Activated CD4-positive, alpha-beta memory T cell treated with anti-CD3 and anti-CD28 coated beads, Interleukin-2, amount 10 ng/mL, durations not matched to agents 7 days and 5 days (primary cell): ENCODE measurements around the gene DEUP1. TPM values are rescaled to one million over a fixed set of nuclear protein-coding genes. Genes with fewer than 3 reads are reported as not detected.
"Not testable (repeated sequence)": the region's sequence is repeated elsewhere in the genome, so short reads cannot be mapped to it uniquely, and the experiment has no call there.

Experiments
- CTCF ChIA-PET: fragments of 350-600 bp; sonication (Branson Sonifier 250); formaldehyde crosslinking; loops from one replicate; lab custom pipeline; 2021; ENCODE audit warnings: antibody characterized with exemption, inconsistent platforms; lab: Charles Lee
- POLR2A ChIA-PET: fragments of 350-600 bp; sonication (Branson Sonifier 250); formaldehyde crosslinking; loops from one replicate; lab custom pipeline; 2021; ENCODE audit warnings: antibody characterized with exemption; lab: Charles Lee
- DNase-seq: peaks from one replicate; pipeline ENCODE4 v3.0.0-alpha.2; 2020
- H3K27ac Mint-ChIP-seq: one replicate; pipeline ENCODE4 v1.8.0; 2021; ENCODE audit warnings: mild to moderate bottlenecking, mixed read lengths
- H3K27me3 Mint-ChIP-seq: one replicate; pipeline ENCODE4 v1.8.0; 2021; ENCODE audit warnings: mixed read lengths
- H3K36me3 Mint-ChIP-seq: one replicate; pipeline ENCODE4 v1.8.0; 2021; ENCODE audit warnings: low read depth, mixed read lengths
- H3K4me1 Mint-ChIP-seq: one replicate; pipeline ENCODE4 v1.8.0; 2021; ENCODE audit warnings: mixed read lengths
- H3K4me3 Mint-ChIP-seq: one replicate; pipeline ENCODE4 v1.8.0; 2021; ENCODE audit warnings: mild to moderate bottlenecking, mixed read lengths
- H3K9me3 Mint-ChIP-seq: one replicate; pipeline ENCODE4 v1.8.0; 2021; ENCODE audit warnings: mixed read lengths
- total RNA-seq, 2 experiments: library from RNA; stranded (reverse); gene quantifications; one replicate each; pipeline ENCODE4 v1.2.3, GENCODE V29; 2021

Gene DEUP1
- total RNA-seq, 2 experiments from 2014 or later: not detected

DNA sequence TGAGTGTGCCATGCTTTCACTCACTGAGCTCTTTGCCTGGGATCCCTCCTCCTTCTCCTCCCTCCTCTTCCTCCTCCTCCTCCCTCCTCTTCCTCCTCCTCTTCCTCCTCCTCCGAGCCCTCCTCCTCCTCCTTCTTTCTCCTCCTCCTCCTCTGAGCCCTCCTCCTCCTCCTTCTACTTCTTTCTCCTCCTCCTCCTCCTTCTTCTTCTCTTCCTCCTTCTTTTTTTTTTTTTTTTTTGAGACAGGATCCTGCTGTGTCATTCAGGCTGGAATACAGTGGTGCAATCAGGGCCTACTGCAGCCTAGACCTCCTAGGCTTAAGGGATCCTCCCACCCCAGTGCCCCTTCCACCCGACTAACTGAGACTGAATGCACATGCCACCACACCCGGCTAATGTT, 62.3 kb downstream of the DEUP1 start:
- H3K4me1 Mint-ChIP-seq: no peaks in the 10 kb centered on the region
- no peak overlapping the region for H3K4me3 Mint-ChIP-seq
- H3K27me3 Mint-ChIP-seq: peaks cover 6% of the 10 kb centered on the region
- no peak for DNase-seq
- H3K36me3 Mint-ChIP-seq: no peaks in the 10 kb centered on the region
- no peak overlapping the region for H3K27ac Mint-ChIP-seq
- H3K9me3 Mint-ChIP-seq: no peaks in the 10 kb centered on the region
- POLR2A ChIA-PET: no interaction called here
- CTCF ChIA-PET: no interaction called here

GRCh38 chr11:93393386-93393785, 62.8 kb downstream of the DEUP1 start:
- ChIA-PET CTCF (no interaction called here), POLR2A (no interaction called here)
- Mint-ChIP-seq H3K27me3 (peaks cover 6% of the 10 kb centered on the region), H3K36me3 (no peaks in the 10 kb centered on the region), H3K4me3 (no peak overlapping the region), H3K27ac (no peak overlapping the region), H3K4me1 (no peaks in the 10 kb centered on the region), H3K9me3 (no peaks in the 10 kb centered on the region)
- DNase-seq: no peak

DNA sequence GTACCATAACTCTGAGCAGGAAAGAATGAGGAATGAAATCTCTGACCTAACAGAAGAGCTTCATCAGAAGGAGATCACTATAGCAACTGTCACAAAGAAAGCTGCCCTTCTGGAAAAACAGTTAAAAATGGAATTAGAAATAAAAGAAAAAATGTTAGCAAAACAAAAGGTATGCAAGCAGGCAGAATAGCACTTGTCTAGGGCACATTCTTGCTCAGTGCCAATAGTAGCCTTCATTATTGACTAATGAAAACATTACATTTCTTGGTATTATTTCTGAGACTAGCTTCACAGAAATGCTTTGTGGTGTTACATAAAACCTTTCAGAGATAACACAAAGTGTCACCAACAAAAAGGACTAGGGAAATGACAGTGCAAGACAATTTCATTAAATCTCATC, 63.9 kb downstream of the DEUP1 start:
- H3K36me3 Mint-ChIP-seq: no peaks in the 10 kb centered on the region
- H3K9me3 Mint-ChIP-seq: no peaks in the 10 kb centered on the region
- H3K4me3 Mint-ChIP-seq: no peak overlapping the region
- CTCF ChIA-PET: no interaction called here
- POLR2A ChIA-PET: no interaction called here
- H3K27ac Mint-ChIP-seq: no peak overlapping the region
- peaks cover 3% of the 10 kb centered on the region for H3K27me3 Mint-ChIP-seq
- H3K4me1 Mint-ChIP-seq: no peaks in the 10 kb centered on the region
- no peak for DNase-seq

- Mint-ChIP-seq H3K9me3 (peaks cover 2% of the 10 kb centered on the region), H3K27ac (no peak overlapping the region), H3K27me3 (peaks cover 5% of the 10 kb centered on the region), H3K4me1 (no peaks in the 10 kb centered on the region), H3K4me3 (no peak overlapping the region), H3K36me3 (no peaks in the 10 kb centered on the region)
- CTCF ChIA-PET: no interaction called here
- DNase-seq: no peak
- POLR2A ChIA-PET: no interaction called here
These were observed 65.8 kb downstream of the DEUP1 start for GRCh38 chr11:93396316-93396715.

DNA sequence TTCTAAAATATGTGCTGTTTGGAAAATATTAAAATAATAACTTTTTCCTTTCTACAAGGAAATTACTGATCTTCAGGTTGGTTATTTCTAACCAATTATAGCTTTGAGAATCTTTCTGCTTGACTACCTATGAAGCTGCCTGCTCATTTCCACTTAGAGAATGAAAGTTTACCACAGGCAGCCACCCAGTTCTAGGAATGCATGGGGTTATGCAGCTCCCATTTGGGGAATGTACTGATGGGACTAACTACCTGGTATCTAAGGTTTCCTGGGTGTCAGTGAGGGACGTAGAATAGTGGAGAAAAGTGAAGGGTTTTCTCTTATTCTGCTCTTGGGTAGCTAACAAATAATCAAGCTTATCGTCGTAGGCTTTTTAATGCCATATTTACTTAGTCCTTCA, 73.4 kb downstream of the DEUP1 start:
- peaks cover 2% of the 10 kb centered on the region for H3K9me3 Mint-ChIP-seq
- POLR2A ChIA-PET: no interaction called here
- H3K36me3 Mint-ChIP-seq: no peaks in the 10 kb centered on the region
- CTCF ChIA-PET: no interaction called here
- H3K27me3 Mint-ChIP-seq: peaks cover 8% of the 10 kb centered on the region
- no peak overlapping the region for H3K4me3 Mint-ChIP-seq
- no peak for DNase-seq
- no peak overlapping the region for H3K27ac Mint-ChIP-seq
- H3K4me1 Mint-ChIP-seq: no peaks in the 10 kb centered on the region

DNA sequence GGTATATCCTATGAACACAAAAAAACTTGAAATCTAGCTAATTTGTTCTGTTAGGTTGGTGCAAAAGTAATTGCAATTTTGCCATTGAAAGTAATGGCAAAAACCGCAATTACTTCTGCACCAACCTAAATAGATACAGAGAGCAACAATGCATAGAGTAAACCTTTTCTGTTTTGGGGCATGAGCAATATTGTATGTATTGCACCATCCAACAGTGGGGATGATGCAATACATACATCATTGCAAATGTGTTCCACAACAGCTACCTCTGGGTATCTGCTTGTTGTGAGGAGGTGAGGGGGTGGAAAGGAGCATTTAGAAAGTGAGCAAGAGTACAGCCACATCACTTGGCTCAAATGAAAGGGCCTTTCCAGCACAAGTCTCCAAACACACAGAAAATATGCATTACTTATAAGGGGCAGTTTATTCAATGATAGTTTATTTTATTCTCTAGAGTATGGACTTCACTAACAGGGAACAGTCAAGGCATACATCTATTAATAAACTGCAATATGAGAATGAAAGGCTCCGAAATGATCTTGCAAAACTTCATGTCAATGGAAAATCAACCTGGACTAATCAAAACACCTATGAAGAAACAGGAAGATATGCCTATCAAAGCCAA, 77.3 kb downstream of the DEUP1 start:
- H3K27ac Mint-ChIP-seq: no peak overlapping the region
- ChIA-PET POLR2A (no interaction called here), CTCF (no interaction called here)
- no peak for DNase-seq
- H3K27me3 Mint-ChIP-seq: peaks cover 11% of the 10 kb centered on the region
- no peaks in the 10 kb centered on the region for H3K36me3 Mint-ChIP-seq
- H3K4me1 Mint-ChIP-seq: no peaks in the 10 kb centered on the region
- H3K4me3 Mint-ChIP-seq: no peak overlapping the region
- H3K9me3 Mint-ChIP-seq: no peaks in the 10 kb centered on the region

DNA sequence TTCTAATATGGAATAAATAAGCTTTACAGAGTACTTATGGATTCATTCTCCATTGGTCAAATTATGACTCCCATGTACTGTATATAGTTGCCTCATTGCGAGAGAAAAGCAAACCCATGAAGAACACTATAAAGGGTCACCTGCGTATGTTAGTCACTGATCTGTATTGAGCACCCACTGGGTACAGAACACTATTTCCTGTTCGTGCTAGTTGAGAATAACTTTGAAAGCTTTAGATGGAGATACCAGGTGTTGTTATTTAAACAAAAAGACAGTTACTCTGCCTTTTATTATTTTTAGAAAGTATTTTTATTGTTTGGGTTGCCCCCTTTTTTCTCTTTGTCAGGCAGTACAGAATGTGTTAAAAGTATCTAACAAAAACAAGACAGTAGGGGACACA, 79.9 kb downstream of the DEUP1 start:
- Mint-ChIP-seq H3K36me3 (no peaks in the 10 kb centered on the region), H3K27me3 (peaks cover 11% of the 10 kb centered on the region), H3K27ac (no peak overlapping the region), H3K4me3 (no peak overlapping the region), H3K4me1 (no peaks in the 10 kb centered on the region), H3K9me3 (no peaks in the 10 kb centered on the region)
- CTCF ChIA-PET: no interaction called here
- POLR2A ChIA-PET: no interaction called here
- DNase-seq: no peak

DNA sequence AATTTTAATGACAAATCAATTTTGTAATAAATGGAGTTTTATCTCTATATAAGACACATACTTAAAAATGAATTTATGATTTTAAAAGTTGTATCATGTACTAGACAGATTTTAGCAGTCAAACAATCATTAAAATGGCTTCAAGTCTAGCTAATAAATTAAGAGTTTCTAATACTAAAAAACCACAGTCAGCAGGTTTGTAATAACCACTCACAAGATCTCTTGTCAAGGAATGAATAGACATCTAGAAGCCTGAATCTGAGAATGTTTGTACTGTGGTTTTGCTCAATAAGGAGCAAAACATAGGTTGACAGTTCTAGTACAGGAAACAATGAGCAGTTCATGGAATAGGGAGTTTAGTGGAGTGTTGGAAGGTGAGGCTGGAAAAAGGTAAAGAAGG, 81.2 kb downstream of the DEUP1 start:
- Mint-ChIP-seq H3K9me3 (no peaks in the 10 kb centered on the region), H3K27ac (no peak overlapping the region), H3K36me3 (no peaks in the 10 kb centered on the region), H3K4me3 (no peak overlapping the region), H3K27me3 (peaks cover 9% of the 10 kb centered on the region), H3K4me1 (no peaks in the 10 kb centered on the region)
- CTCF ChIA-PET: no interaction called here
- DNase-seq: no peak
- POLR2A ChIA-PET: no interaction called here

- CTCF ChIA-PET: no interaction called here
- Mint-ChIP-seq H3K27ac (no peak overlapping the region), H3K36me3 (no peaks in the 10 kb centered on the region), H3K9me3 (no peaks in the 10 kb centered on the region), H3K4me1 (no peaks in the 10 kb centered on the region), H3K27me3 (peaks cover under 1% of the 10 kb centered on the region), H3K4me3 (no peak overlapping the region)
- DNase-seq: no peak
- POLR2A ChIA-PET: no interaction called here
These were observed 101.7 kb downstream of the DEUP1 start for GRCh38 chr11:93432247-93432646.

DNA sequence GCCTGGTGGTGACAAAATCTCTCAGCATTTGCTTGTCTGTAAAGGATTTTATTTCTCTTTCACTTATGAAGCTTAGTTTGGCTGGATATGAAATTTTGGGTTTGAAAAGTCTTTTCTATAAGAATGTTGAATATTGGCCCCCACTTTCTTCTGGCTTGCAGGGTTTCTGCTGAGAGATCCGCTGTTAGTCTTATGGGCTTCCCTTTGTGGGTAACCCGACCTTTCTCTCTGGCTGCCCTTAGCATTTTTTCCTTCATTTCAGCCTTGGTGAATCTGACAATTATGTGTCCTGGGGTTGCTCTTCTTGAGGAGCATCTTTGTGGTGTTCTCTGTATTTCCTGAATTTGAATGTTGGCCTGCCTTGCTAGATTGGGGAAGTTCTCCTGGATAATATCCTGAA, 112.7 kb downstream of the DEUP1 start:
- DNase-seq, H3K9me3 Mint-ChIP-seq, H3K4me3 Mint-ChIP-seq, POLR2A ChIA-PET, H3K4me1 Mint-ChIP-seq, H3K27ac Mint-ChIP-seq, CTCF ChIA-PET, H3K36me3 Mint-ChIP-seq: not testable (repeated sequence)
- H3K27me3 Mint-ChIP-seq: peaks cover 13% of the 10 kb centered on the region

GRCh38 chr11:93444617-93445073, 114.1 kb downstream of the DEUP1 start:
- Mint-ChIP-seq H3K4me3 (no peak overlapping the region), H3K27ac (no peak overlapping the region), H3K36me3 (no peaks in the 10 kb centered on the region), H3K27me3 (peaks cover 13% of the 10 kb centered on the region), H3K4me1 (no peaks in the 10 kb centered on the region), H3K9me3 (no peaks in the 10 kb centered on the region)
- POLR2A ChIA-PET: no interaction called here
- DNase-seq: no peak
- CTCF ChIA-PET: no interaction called here

- no peak for DNase-seq
- ChIA-PET POLR2A (no interaction called here), CTCF (no interaction called here)
- Mint-ChIP-seq H3K9me3 (no peaks in the 10 kb centered on the region), H3K27me3 (peaks cover 26% of the 10 kb centered on the region), H3K36me3 (no peaks in the 10 kb centered on the region), H3K4me1 (no peaks in the 10 kb centered on the region), H3K4me3 (no peak overlapping the region), H3K27ac (no peak overlapping the region)
These were observed 127.7 kb downstream of the DEUP1 start for GRCh38 chr11:93458286-93458685.

- H3K9me3 Mint-ChIP-seq, H3K4me3 Mint-ChIP-seq, H3K27ac Mint-ChIP-seq, H3K36me3 Mint-ChIP-seq, DNase-seq, H3K4me1 Mint-ChIP-seq, POLR2A ChIA-PET, CTCF ChIA-PET: not testable (repeated sequence)
- peaks cover 32% of the 10 kb centered on the region for H3K27me3 Mint-ChIP-seq
These were observed 133.1 kb downstream of the DEUP1 start for GRCh38 chr11:93463666-93464065.

DNA sequence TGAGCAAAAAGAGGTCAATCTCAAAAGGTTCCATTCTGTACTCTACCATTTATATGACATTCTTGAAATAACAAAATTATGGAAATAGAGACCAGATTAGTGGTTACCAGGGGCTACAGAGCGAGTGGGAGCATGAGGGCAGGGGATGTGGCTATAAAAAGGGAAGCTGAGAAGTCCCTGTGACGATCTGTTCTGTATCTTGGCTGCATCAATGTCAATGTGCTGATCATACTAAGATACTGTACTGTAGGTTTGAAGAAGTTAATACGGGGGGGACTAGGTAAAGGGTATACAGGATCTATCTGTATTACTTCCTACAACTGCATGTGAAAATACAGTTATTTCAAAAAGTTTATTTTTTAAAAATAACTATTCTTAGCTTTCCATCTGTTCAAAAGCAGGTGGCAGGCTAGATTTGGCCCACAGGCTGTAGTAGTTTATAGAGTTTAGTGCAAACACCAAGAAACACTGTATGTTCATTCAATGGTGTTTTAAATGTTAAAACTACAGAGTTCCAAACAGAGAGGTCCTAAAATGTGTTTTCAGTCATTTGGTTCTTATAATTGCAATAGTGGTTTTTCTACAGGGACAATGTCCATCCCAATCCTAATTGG, 134.5 kb downstream of the DEUP1 start:
- no peak for DNase-seq
- H3K4me1 Mint-ChIP-seq: no peaks in the 10 kb centered on the region
- H3K4me3 Mint-ChIP-seq: no peak overlapping the region
- peaks cover 30% of the 10 kb centered on the region for H3K27me3 Mint-ChIP-seq
- ChIA-PET CTCF (no interaction called here), POLR2A (no interaction called here)
- H3K27ac Mint-ChIP-seq: no peak overlapping the region
- H3K36me3 Mint-ChIP-seq: no peaks in the 10 kb centered on the region
- H3K9me3 Mint-ChIP-seq: no peaks in the 10 kb centered on the region
